Endothelial cell of umbilical vein (primary cell): Measurements from ENCODE around the gene GTF3C1. TPM values are rescaled to one million over a fixed set of nuclear protein-coding genes. Genes with fewer than 3 reads are reported as not detected.

Experiments used
- BruUV-seq: library from RNA; stranded (reverse); fragments of 400-500 nt; replicated peaks from 2 replicates; lab custom pipeline; 2021; lab: Mats Ljungman, UMichigan
- CTCF ChIA-PET: fragments of 300-600, 350-600 bp; sonication (Branson Sonifier 250); formaldehyde crosslinking; loops from one replicate; lab custom pipeline; 2021; ENCODE audit warnings: antibody characterized with exemption, inconsistent platforms; lab: Charles Lee
- POLR2A ChIA-PET: fragments of 300-600, 350-600 bp; sonication (Branson Sonifier 250); formaldehyde crosslinking; loops from one replicate; lab custom pipeline; 2021; ENCODE audit warnings: antibody characterized with exemption, inconsistent platforms; lab: Charles Lee
- DNase-seq: peaks from one replicate; pipeline ENCODE4 v3.0.0-alpha.2; 2011; ENCODE audit warnings: low read depth, low spot score
- FAIRE-seq: peaks from 2 replicates; lab custom pipeline; 2011; peaks lifted over from hg19 to GRCh38; lab: Jason Lieb, UNC
- H2AFZ ChIP-seq: 2 replicates; pipeline ENCODE4 v1.6.0; 2012; ENCODE audit warnings: low read depth, low read length, control low read depth, inconsistent platforms
- H3K27ac ChIP-seq: 2 replicates; pipeline ENCODE4 v1.5.1; 2011; ENCODE audit warnings: low read depth, mild to moderate bottlenecking, control low read depth, low read length, moderate library complexity; ENCODE audit not compliant: insufficient read depth
- H3K27me3 ChIP-seq, 2 experiments: 2 replicates each; pipeline versions ENCODE4 v1.6.0 to v1.6.1; 2011; ENCODE audit warnings: low read length in 2 of 2, mixed read lengths in 1 of 2; ENCODE audit not compliant: control insufficient read depth in 2 of 2, insufficient read depth in 2 of 2
- H3K36me3 ChIP-seq, 2 experiments: 2 replicates in 1 of 2; 3 replicates in 1 of 2; pipeline ENCODE4 v1.5.1; 2011; ENCODE audit warnings: low read length in 2 of 2, mild to moderate bottlenecking in 1 of 2, moderate library complexity in 1 of 2; ENCODE audit not compliant: control insufficient read depth in 2 of 2, insufficient read depth in 2 of 2; ENCODE audit errors: extremely low read depth in 1 of 2
- H3K4me1 ChIP-seq: 3 replicates; pipeline ENCODE4 v1.5.1; 2011; ENCODE audit warnings: mild to moderate bottlenecking, low read length; ENCODE audit not compliant: control insufficient read depth, insufficient read depth; ENCODE audit errors: extremely low read depth
- H3K4me2 ChIP-seq: 2 replicates; pipeline ENCODE4 v1.6.1; 2011; ENCODE audit warnings: low read length, control low read depth, mixed read lengths; ENCODE audit not compliant: insufficient read depth
- H3K4me3 ChIP-seq, 3 experiments: fragments of 200-600 bp in 1 of 3; sonication (generic), shearing (Covaris generic) in 1 of 3; replicated peaks in 1 of 3; 2 replicates each; pipeline ENCODE4 v1.5.1; 2011 to 2016; ENCODE audit warnings: control low read depth in 3 of 3, low read length in 3 of 3, mild to moderate bottlenecking in 2 of 3, inconsistent platforms in 1 of 3, low read depth in 1 of 3, moderate library complexity in 1 of 3; ENCODE audit not compliant: insufficient read depth in 1 of 3
- H3K79me2 ChIP-seq: 2 replicates; pipeline ENCODE4 v1.6.0; 2012; ENCODE audit warnings: low read length, inconsistent platforms; ENCODE audit not compliant: control insufficient read depth, insufficient read depth
- H3K9ac ChIP-seq: replicated peaks from 2 replicates; pipeline ENCODE3; 2011; ENCODE audit warnings: low read length, control low read depth; ENCODE audit not compliant: insufficient read depth; ENCODE audit errors: extremely low read depth
- H3K9me1 ChIP-seq: replicated peaks from 3 replicates; pipeline ENCODE4 v1.6.0; 2011; ENCODE audit warnings: mild to moderate bottlenecking, low read length; ENCODE audit not compliant: control insufficient read depth, insufficient read depth; ENCODE audit errors: extremely low read depth
- H3K9me3 ChIP-seq: replicated peaks from 2 replicates; pipeline ENCODE4 v1.5.1; 2012; ENCODE audit warnings: low read length, inconsistent platforms; ENCODE audit not compliant: control insufficient read depth, insufficient read depth
- H4K20me1 ChIP-seq: replicated peaks from 2 replicates; pipeline ENCODE3; 2011; ENCODE audit warnings: mild to moderate bottlenecking, low read length; ENCODE audit not compliant: control insufficient read depth, insufficient read depth; ENCODE audit errors: extremely low read depth
- EZH2 ChIP-seq: IDR thresholded peaks from 2 replicates; pipeline ENCODE4 v1.6.1; 2012; ENCODE audit warnings: borderline replicate concordance, low read depth, mild to moderate bottlenecking, moderate library complexity, low read length, inconsistent platforms; ENCODE audit not compliant: severe bottlenecking
- GATA2 ChIP-seq: IDR thresholded peaks from 2 replicates; pipeline ENCODE4 v1.7.0; 2011; ENCODE audit warnings: low read depth, mild to moderate bottlenecking, moderate library complexity, mixed read lengths, low read length; ENCODE audit not compliant: insufficient read length, insufficient read depth
- JUN ChIP-seq: IDR thresholded peaks from 2 replicates; pipeline ENCODE4 v1.6.1; 2011; ENCODE audit warnings: borderline replicate concordance, low read depth; ENCODE audit not compliant: insufficient read length, insufficient read depth
- MYC ChIP-seq: IDR thresholded peaks from one replicate; pipeline ENCODE4 v1.6.1; 2011; ENCODE audit warnings: mild to moderate bottlenecking, low read depth, low read length
- POLR2A ChIP-seq: IDR thresholded peaks from 2 replicates; pipeline ENCODE4 v1.6.1; 2012; ENCODE audit warnings: low read depth, mild to moderate bottlenecking, control low read depth, low read length
- POLR2AphosphoS5 ChIP-seq: IDR thresholded peaks from 2 replicates; pipeline ENCODE4 v1.6.1; 2012; ENCODE audit warnings: low read depth, mild to moderate bottlenecking, control low read depth, low read length, moderate library complexity; ENCODE audit not compliant: insufficient read depth
- dilution Hi-C: fragments of 300-500 bp; cut with MboI; formaldehyde crosslinking; loops from one replicate; pipeline ENCODE4 v1.15.0; 2019; ENCODE audit warnings: low sequenced_read_pairs; ENCODE audit not compliant: extremely low pct_ligation_motif_present
- intact Hi-C: fragments of 100-400 bp; cut with micrococcal nuclease; formaldehyde crosslinking; loops from one replicate; pipeline ENCODE4 v1.10.0; 2022
- polyA plus RNA-seq, 4 experiments: library from polyadenylated mRNA; depleted of rRNA in 3 of 4; stranded (reverse) in 3 of 4; unstranded in 1 of 4; fragments of >200 nt; gene quantifications; 2 replicates each; pipeline versions ENCODE4 v1.2.1 to v1.2.3, GENCODE V29; 2011 to 2012; ENCODE audit warnings: missing spikeins in 1 of 4
- total RNA-seq: library from RNA; stranded (reverse); gene quantifications from 2 replicates; pipeline ENCODE4 v1.2.3, GENCODE V29; 2021
- TF ChIP-seq, protein P1 (sequence below), 2 donors: IDR thresholded peaks; 1 replicate in 1 of 2; 2 replicates in 1 of 2; pipeline ENCODE4 v1.5.1; 2011; ENCODE audit warnings: low read length in 2 of 2, mild to moderate bottlenecking in 2 of 2, moderate library complexity in 2 of 2, control low read depth in 1 of 2, inconsistent platforms in 1 of 2, low read depth in 1 of 2; ENCODE audit not compliant: insufficient read depth in 1 of 2; ENCODE audit errors: extremely low read depth in 1 of 2
- TF ChIP-seq, protein P2 (sequence below): IDR thresholded peaks from 2 replicates; pipeline ENCODE4 v1.6.1; 2011; ENCODE audit not compliant: insufficient read depth, insufficient read length

Gene GTF3C1
- total and polyA plus RNA-seq, 2 donors (not counting 3 experiments of a cell fraction or from before 2014, with no cell fraction given): 58.1 to 86.1 TPM

DNA sequence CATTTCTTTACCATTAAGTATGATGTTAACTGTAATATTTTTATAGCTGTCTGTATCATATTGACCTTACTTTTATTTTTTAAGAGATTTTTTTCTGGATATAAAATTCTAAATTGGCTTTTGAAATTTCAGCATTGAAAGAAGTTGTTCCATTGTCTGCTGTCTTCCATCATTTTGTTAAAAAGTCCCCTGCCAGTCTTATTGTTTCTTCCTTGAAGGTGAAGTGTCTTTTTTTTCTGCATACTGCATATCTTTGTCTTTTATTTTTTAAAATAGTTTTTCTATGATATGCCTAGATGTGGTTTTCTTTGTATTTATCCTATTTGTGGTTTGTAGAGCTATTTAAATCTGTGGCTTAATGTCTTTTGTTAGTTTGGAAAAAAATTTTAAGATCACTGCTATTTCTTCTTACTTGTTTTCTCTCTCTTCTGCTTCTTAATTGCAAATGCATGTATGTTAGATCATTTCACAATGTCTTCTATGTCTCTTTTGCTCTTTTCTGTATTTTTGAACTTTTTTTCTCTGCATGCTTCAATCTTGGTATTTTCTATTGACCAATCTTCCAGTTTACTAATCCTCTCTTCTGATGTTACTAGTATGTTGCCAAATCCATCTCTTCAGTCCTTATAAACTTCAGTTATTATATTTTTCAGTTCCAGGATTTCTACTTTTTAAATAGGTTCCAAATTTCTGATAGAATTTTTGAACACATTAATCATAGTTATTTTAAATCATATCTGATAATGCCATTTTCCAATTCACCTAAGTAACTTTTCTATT lies 127.6 kb downstream of the GTF3C1 start:
- H3K4me3 ChIP-seq: no peak overlapping the region
- BruUV-seq: no TSS peak
- no peaks in the 10 kb centered on the region for H3K9me1 ChIP-seq
- FAIRE-seq (no peak), DNase-seq (no peak)
- no peaks in the 10 kb centered on the region for H3K79me2 ChIP-seq
- no peak for TF ChIP-seq POLR2AphosphoS5
- no peak for TF ChIP-seq MYC
- TF ChIP-seq EZH2: no peak
- TF ChIP-seq, protein P1, sequence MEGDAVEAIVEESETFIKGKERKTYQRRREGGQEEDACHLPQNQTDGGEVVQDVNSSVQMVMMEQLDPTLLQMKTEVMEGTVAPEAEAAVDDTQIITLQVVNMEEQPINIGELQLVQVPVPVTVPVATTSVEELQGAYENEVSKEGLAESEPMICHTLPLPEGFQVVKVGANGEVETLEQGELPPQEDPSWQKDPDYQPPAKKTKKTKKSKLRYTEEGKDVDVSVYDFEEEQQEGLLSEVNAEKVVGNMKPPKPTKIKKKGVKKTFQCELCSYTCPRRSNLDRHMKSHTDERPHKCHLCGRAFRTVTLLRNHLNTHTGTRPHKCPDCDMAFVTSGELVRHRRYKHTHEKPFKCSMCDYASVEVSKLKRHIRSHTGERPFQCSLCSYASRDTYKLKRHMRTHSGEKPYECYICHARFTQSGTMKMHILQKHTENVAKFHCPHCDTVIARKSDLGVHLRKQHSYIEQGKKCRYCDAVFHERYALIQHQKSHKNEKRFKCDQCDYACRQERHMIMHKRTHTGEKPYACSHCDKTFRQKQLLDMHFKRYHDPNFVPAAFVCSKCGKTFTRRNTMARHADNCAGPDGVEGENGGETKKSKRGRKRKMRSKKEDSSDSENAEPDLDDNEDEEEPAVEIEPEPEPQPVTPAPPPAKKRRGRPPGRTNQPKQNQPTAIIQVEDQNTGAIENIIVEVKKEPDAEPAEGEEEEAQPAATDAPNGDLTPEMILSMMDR (IDR thresholded peaks at IDR 0.05; ENCODE audit: extremely low read depth in 1 of 2, insufficient read depth in 1 of 2, low read depth in 1 of 2, low read length in 2 of 2): no peak
- no peak for TF ChIP-seq GATA2
- no peak for TF ChIP-seq JUN
- no peak for TF ChIP-seq POLR2A
- TF ChIP-seq, protein P2, sequence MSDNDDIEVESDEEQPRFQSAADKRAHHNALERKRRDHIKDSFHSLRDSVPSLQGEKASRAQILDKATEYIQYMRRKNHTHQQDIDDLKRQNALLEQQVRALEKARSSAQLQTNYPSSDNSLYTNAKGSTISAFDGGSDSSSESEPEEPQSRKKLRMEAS: no peak
- no peak overlapping the region for H3K4me2 ChIP-seq
- no peaks in the 10 kb centered on the region for H3K27me3 ChIP-seq
- no peaks in the 10 kb centered on the region for H3K36me3 ChIP-seq
- ChIA-PET POLR2A (no interaction called here), CTCF (no interaction called here)
- dilution Hi-C loops: no loop called here
- H3K9ac ChIP-seq: no peak overlapping the region
- H3K27ac ChIP-seq: no peak overlapping the region
- H2AFZ ChIP-seq: no peak overlapping the region
- intact Hi-C loops: no loop called here
- no peaks in the 10 kb centered on the region for H3K9me3 ChIP-seq
- H4K20me1 ChIP-seq: no peaks in the 10 kb centered on the region
- no peaks in the 10 kb centered on the region for H3K4me1 ChIP-seq
